ENCODE measurements around the gene SLC49A3.
"Not testable (repeated sequence)": the region's sequence is repeated elsewhere in the genome, so short reads cannot be mapped to it uniquely, and the experiment has no call there.

The SLC49A3 gene

GRCh38 chr4:732911-733630, 44.1 kb upstream of the SLC49A3 start:
- Histone ChIP-seq H3K4me3 (ENCODE audit: low read depth, low read length) (no peak overlapping the region), H3K4me1 (no peaks in the 10 kb centered on the region), H3K9me3 (no peaks in the 10 kb centered on the region), H3K27me3 (no peaks in the 10 kb centered on the region), H3K36me3 (peaks cover 52% of the 10 kb centered on the region)
- no peak for TF ChIP-seq CTCF (IDR thresholded peaks at IDR 0.05; ENCODE audit: low read depth, low read length)
- peak; percentile 38 for DNase-seq

GRCh38 chr4:732486-732885, 43.5 kb upstream of the SLC49A3 start:
- Histone ChIP-seq H3K9me3 (no peaks in the 10 kb centered on the region), H3K4me3 (ENCODE audit: low read depth, low read length) (no peak overlapping the region), H3K4me1 (no peaks in the 10 kb centered on the region), H3K36me3 (peaks cover 46% of the 10 kb centered on the region), H3K27me3 (no peaks in the 10 kb centered on the region)
- no peak for DNase-seq
- TF ChIP-seq CTCF (IDR thresholded peaks at IDR 0.05; ENCODE audit: low read depth, low read length), result no peak

- H3K27me3 ChIP-seq; H3K4me3 ChIP-seq (ENCODE audit: low read depth, low read length); DNase-seq; H3K4me1 ChIP-seq; H3K9me3 ChIP-seq: not testable (repeated sequence)
- peaks cover 44% of the 10 kb centered on the region for H3K36me3 ChIP-seq
Measured at GRCh38 chr4:731954-732353, 43.0 kb upstream of the SLC49A3 start.

GRCh38 chr4:730946-731904, 42.3 kb upstream of the SLC49A3 start:
- H3K4me1 ChIP-seq; DNase-seq; H3K9me3 ChIP-seq; H3K27me3 ChIP-seq; H3K4me3 ChIP-seq (ENCODE audit: low read depth, low read length): not testable (repeated sequence)
- H3K36me3 ChIP-seq, result peaks cover 44% of the 10 kb centered on the region

DNA sequence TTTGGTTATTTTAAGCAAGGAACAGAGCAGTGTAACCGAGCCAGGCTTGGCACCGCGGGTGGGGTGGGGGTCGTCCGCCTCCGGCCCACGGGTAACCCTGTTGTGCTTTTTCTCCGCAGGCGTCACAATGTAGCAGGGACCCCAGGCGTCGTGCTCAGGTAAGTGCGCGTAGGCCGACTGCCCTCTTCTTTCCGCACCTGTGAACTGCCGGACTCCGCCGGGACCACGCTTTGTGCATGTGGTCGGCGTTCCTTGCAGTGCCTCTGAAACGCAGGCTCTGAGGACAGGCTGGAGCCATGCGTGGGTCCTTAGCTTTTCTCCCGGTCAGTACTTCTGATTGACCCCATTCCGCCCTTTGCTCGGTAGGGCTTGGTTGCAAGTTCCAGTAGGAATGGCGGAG, 41.6 kb upstream of the SLC49A3 start:
- no peaks in the 10 kb centered on the region for H3K4me1 ChIP-seq

DNA sequence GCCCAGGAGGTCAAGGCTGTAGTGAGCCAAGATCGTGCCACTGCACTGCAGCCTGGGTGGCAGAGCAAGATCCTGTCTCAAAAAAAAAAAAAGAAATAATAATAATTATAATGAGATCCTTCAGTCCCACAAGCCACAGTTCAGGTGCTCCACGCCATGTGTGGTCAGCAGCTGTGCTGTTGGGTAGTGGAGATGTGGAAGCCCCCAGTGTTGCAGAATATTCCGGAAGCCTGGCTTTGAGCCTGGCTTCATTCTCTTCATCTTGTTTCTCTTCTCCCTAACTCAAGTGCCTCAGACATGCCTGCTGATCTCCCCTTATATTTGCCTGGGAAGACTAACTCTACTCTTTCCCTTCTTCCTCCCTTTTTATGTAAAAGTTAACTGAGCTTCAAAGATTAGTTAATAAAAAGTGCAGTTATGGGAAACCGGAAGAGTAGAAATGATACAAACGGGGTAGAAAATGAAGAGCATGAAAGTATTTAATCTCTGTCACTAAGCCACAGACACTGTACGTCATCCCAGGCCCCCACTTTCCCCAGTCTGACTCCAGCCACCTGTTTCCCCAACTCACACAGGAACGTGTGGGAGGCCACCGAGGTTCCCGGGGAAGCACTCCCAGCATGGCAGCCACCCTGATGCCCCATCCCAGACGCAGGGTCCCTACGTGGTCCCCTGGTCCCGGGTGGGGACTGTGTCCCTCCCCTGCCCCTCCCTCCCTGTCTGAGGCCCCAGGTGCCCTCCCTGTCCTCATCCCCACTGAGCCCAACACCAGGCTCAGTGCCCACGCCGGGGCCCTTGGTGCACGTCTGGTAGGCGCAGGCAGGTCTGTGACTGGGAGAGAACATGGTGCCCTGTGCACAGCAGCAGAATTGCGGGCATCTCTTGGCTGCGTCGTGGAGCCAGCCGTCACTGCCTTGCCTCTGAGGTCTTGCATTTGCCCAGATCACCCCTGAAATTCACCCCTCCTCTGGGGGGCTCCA, 40.7 kb upstream of the SLC49A3 start:
- Histone ChIP-seq H3K36me3 (peaks cover 33% of the 10 kb centered on the region), H3K4me3 (ENCODE audit: low read depth, low read length) (no peak overlapping the region), H3K4me1 (no peaks in the 10 kb centered on the region), H3K9me3 (no peaks in the 10 kb centered on the region), H3K27me3 (no peaks in the 10 kb centered on the region)
- DNase-seq, result no peak
- TF ChIP-seq CTCF (IDR thresholded peaks at IDR 0.05; ENCODE audit: low read depth, low read length), result no peak

More for the DNA sequence above, 41.6 kb upstream of the SLC49A3 start:
- Histone ChIP-seq H3K36me3 (peaks cover 42% of the 10 kb centered on the region), H3K27me3 (no peaks in the 10 kb centered on the region), H3K4me3 (ENCODE audit: low read depth, low read length) (no peak overlapping the region), H3K9me3 (no peaks in the 10 kb centered on the region)
- DNase-seq, result no peak
- TF ChIP-seq CTCF (IDR thresholded peaks at IDR 0.05; ENCODE audit: low read depth, low read length), result no peak

All from BE2C (cell line).